ENCODE data around the gene TRMT10C. TPM values are rescaled to one million over a fixed set of nuclear protein-coding genes. Genes with fewer than 3 reads are reported as not detected.

Gene TRMT10C
- polyA plus RNA-seq, 1 of the 3 experiments (the other 2 are of a cell fraction): 13.7 TPM

DNA sequence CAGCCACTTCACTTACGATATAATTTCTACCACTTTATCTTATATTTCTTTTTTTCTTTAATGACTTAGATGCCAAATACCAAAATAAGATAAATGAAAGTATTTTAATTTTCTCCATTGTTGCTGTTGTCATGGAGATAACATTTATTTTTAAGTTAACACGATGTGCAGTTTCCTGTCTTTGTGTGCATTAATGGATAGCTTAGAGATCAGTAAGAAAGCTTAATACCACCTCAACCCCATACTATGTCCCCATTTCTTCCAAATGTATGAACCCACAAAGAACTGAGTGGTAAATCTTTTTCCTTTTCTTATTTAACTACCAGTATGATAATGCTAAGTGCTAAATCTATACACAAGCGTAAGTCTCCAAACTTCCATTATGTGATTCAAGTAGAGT, 29.4 kb downstream of the TRMT10C start:
- Histone ChIP-seq H3K4me3 (ENCODE audit: low read depth in 2 of 2, low read length in 1 of 2) (no peak overlapping the region), H3K9me3 (no peaks in the 10 kb centered on the region), H3K36me3 (replicated peaks in 1 of 2; ENCODE audit: control insufficient read depth in 1 of 2, insufficient read depth in 2 of 2, low read length in 1 of 2) (peaks cover 49 to 68% of the 10 kb centered on the region in 2 experiments), H3K9ac (no peak overlapping the region), H4K20me1 (ENCODE audit: insufficient read depth) (peaks cover 29% of the 10 kb centered on the region), H3K27me3 (ENCODE audit: insufficient read depth) (no peaks in the 10 kb centered on the region), H3K4me2 (no peak overlapping the region), H3K9me2 (no peaks in the 10 kb centered on the region), H3K4me1 (ENCODE audit: control insufficient read depth in 1 of 2, insufficient read depth in 2 of 2, low read depth in 1 of 2, low read length in 1 of 2) (no peaks in the 10 kb centered on the region), H3F3A (replicated peaks; ENCODE audit: insufficient read depth) (peaks cover 18% of the 10 kb centered on the region), H3K79me2 (ENCODE audit: insufficient read depth) (peaks cover 58% of the 10 kb centered on the region), H3K27ac (ENCODE audit: low read depth in 2 of 2, low read length in 1 of 2) (no peak overlapping the region), H2AFZ (ENCODE audit: low read depth) (no peak overlapping the region)
- TF ChIP-seq, protein P1, sequence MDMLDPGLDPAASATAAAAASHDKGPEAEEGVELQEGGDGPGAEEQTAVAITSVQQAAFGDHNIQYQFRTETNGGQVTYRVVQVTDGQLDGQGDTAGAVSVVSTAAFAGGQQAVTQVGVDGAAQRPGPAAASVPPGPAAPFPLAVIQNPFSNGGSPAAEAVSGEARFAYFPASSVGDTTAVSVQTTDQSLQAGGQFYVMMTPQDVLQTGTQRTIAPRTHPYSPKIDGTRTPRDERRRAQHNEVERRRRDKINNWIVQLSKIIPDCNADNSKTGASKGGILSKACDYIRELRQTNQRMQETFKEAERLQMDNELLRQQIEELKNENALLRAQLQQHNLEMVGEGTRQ (IDR thresholded peaks at IDR 0.05; ENCODE audit: borderline replicate concordance, low read depth, low read length): no peak
- TF ChIP-seq FOXM1 (IDR thresholded peaks at IDR 0.05; ENCODE audit: low read depth) (no peak), SMC3 (IDR thresholded peaks at IDR 0.05; ENCODE audit: low read depth, low read length) (no peak), TCF12 (IDR thresholded peaks at IDR 0.05) (no peak), GABPA (IDR thresholded peaks at IDR 0.05; ENCODE audit: low read depth) (no peak), FOXJ3 (CRISPR knock-in tag; IDR thresholded peaks at IDR 0.05) (no peak), TAF1 (IDR thresholded peaks at IDR 0.05; ENCODE audit: borderline replicate concordance, low read depth, low read length) (no peak), POLR2AphosphoS5 (IDR thresholded peaks at IDR 0.05; ENCODE audit: low read depth, low read length) (no peak), MXI1 (IDR thresholded peaks at IDR 0.05; ENCODE audit: low read depth, low read length) (no peak), MEF2A (IDR thresholded peaks at IDR 0.05; ENCODE audit: borderline replicate concordance, low read depth) (no peak), EZH2phosphoT487 (IDR thresholded peaks at IDR 0.05; ENCODE audit: borderline replicate concordance, low read depth) (no peak), TEAD4 (IDR thresholded peaks at IDR 0.05; ENCODE audit: borderline replicate concordance, insufficient read depth) (no peak), RXRA (IDR thresholded peaks at IDR 0.05; ENCODE audit: borderline replicate concordance, low read depth) (no peak)
- TF ChIP-seq, protein P2, sequence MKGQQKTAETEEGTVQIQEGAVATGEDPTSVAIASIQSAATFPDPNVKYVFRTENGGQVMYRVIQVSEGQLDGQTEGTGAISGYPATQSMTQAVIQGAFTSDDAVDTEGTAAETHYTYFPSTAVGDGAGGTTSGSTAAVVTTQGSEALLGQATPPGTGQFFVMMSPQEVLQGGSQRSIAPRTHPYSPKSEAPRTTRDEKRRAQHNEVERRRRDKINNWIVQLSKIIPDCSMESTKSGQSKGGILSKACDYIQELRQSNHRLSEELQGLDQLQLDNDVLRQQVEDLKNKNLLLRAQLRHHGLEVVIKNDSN (IDR thresholded peaks at IDR 0.05; ENCODE audit: borderline replicate concordance, low read depth): no peak
- TF ChIP-seq, protein P3, sequence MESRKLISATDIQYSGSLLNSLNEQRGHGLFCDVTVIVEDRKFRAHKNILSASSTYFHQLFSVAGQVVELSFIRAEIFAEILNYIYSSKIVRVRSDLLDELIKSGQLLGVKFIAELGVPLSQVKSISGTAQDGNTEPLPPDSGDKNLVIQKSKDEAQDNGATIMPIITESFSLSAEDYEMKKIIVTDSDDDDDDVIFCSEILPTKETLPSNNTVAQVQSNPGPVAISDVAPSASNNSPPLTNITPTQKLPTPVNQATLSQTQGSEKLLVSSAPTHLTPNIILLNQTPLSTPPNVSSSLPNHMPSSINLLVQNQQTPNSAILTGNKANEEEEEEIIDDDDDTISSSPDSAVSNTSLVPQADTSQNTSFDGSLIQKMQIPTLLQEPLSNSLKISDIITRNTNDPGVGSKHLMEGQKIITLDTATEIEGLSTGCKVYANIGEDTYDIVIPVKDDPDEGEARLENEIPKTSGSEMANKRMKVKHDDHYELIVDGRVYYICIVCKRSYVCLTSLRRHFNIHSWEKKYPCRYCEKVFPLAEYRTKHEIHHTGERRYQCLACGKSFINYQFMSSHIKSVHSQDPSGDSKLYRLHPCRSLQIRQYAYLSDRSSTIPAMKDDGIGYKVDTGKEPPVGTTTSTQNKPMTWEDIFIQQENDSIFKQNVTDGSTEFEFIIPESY (IDR thresholded peaks at IDR 0.05; ENCODE audit: borderline replicate concordance, low read depth): no peak
- TF ChIP-seq, protein P4, sequence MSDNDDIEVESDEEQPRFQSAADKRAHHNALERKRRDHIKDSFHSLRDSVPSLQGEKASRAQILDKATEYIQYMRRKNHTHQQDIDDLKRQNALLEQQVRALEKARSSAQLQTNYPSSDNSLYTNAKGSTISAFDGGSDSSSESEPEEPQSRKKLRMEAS (IDR thresholded peaks at IDR 0.05; ENCODE audit: low read depth): no peak
- CTCF ChIA-PET: interaction anchor here (1.0 kb wide), 1 partner anchor 17 kb away, joined by 3 read pairs; no protein-coding TSS in a partner anchor
- no peak for DNase-seq
- POLR2A ChIA-PET: interaction anchor here (0.5 kb wide), 1 partner anchor 368 kb away, joined by 3 read pairs; no protein-coding TSS in a partner anchor
- 91% methylated on average over 3 of the region's 3 CpGs for WGBS (ENCODE audit: low lambda C conversion rate)
